GM15510 (cell line): Measurements from ENCODE around the gene DLX2.

Experiments
- POLR2A ChIP-seq: IDR thresholded peaks from 3 replicates; pipeline ENCODE4 v1.6.1; 2011; ENCODE audit warnings: borderline replicate concordance; ENCODE audit not compliant: insufficient read length; ENCODE audit errors: extremely low read depth

The DLX2 gene

GRCh38 chr2:172091761-172092566 lies 10.7 kb downstream of the DLX2 start:
- TF ChIP-seq POLR2A = no peak

GRCh38 chr2:172091000-172091641 lies 11.6 kb downstream of the DLX2 start:
- TF ChIP-seq POLR2A = no peak

- TF ChIP-seq POLR2A = no peak
These were observed 12.4 kb downstream of the DLX2 start for GRCh38 chr2:172090044-172090961.

- no peak for TF ChIP-seq POLR2A
These were observed 13.1 kb downstream of the DLX2 start for GRCh38 chr2:172089633-172090032.

- TF ChIP-seq POLR2A = no peak
These were observed 13.6 kb downstream of the DLX2 start for GRCh38 chr2:172089005-172089504.

GRCh38 chr2:172088245-172089004 lies 14.3 kb downstream of the DLX2 start:
- TF ChIP-seq POLR2A = no peak

- no peak for TF ChIP-seq POLR2A
These were observed 14.9 kb downstream of the DLX2 start for GRCh38 chr2:172087780-172088244.

GRCh38 chr2:172087207-172087779 lies 15.4 kb downstream of the DLX2 start:
- no peak for TF ChIP-seq POLR2A

- TF ChIP-seq POLR2A = no peak
These were observed 16.2 kb downstream of the DLX2 start for GRCh38 chr2:172086241-172087206.

GRCh38 chr2:172085460-172086159 lies 17.1 kb downstream of the DLX2 start, which contains the start of gene DLX1:
DLX1 (plus strand) TSS chr2:172085507; CDS start chr2:172085678, 171 bp downstream.
- TF ChIP-seq POLR2A = no peak

- TF ChIP-seq POLR2A = no peak
These were observed 17.8 kb downstream of the DLX2 start for GRCh38 chr2:172084645-172085459.
